Spinal cord (tissue), 10 donors: ENCODE results near the gene FCF1. TPM values are rescaled to one million over a fixed set of nuclear protein-coding genes. Genes with fewer than 3 reads are reported as not detected.
"Not testable (repeated sequence)": the region's sequence is repeated elsewhere in the genome, so short reads cannot be mapped to it uniquely, and the experiment has no call there.

Experiments
- DNase-seq, 6 donors: peaks; one replicate each; pipeline versions ENCODE4 v3.0.0 to v3.0.0-alpha.2; 2013 to 2015; ENCODE audit warnings: low spot score in 6 of 6, low read depth in 4 of 6
- H3K27ac ChIP-seq: one replicate; pipeline ENCODE4 v1.5.1; 2013; ENCODE audit warnings: low read depth, low read length, control low read depth
- H3K27me3 ChIP-seq: one replicate; pipeline ENCODE4 v1.6.1; 2013; ENCODE audit warnings: low read length; ENCODE audit not compliant: control insufficient read depth, insufficient read depth
- H3K36me3 ChIP-seq: one replicate; pipeline ENCODE4 v1.6.1; 2013; ENCODE audit warnings: low read length; ENCODE audit not compliant: control insufficient read depth, insufficient read depth
- H3K4me1 ChIP-seq: one replicate; pipeline ENCODE4 v1.6.1; 2013; ENCODE audit warnings: low read length; ENCODE audit not compliant: control insufficient read depth, insufficient read depth
- H3K4me3 ChIP-seq: one replicate; pipeline ENCODE4 v1.5.1; 2013; ENCODE audit warnings: low read depth, low read length, control low read depth
- H3K9me3 ChIP-seq: one replicate; pipeline ENCODE4 v1.6.1; 2013; ENCODE audit warnings: low read length; ENCODE audit not compliant: control insufficient read depth, insufficient read depth
- WGBS: methylation state at CpG from one replicate; pipeline ENCODE4 v1.1.5; 2013; ENCODE audit warnings: missing lambda C conversion rate; ENCODE audit not compliant: insufficient coverage; 5-methylcytosine and 5-hydroxymethylcytosine counted together
- polyA plus RNA-seq, 2 donors: library from polyadenylated mRNA; unstranded; fragments of 120-200 nt; gene quantifications; one replicate each; pipeline ENCODE4 v1.2.1, GENCODE V29; 2013; ENCODE audit not compliant: insufficient read length in 2 of 2
- total RNA-seq, 2 donors: library from RNA; depleted of rRNA in 1 of 2; stranded (reverse); fragments of 120-200 nt in 1 of 2; fragments of >200 nt in 1 of 2; gene quantifications; one replicate each; pipeline versions ENCODE4 v1.2.3 to v1.2.4, GENCODE V29; 2013 to 2014
- donor health status: healthy.

FCF1 gene
- total and polyA plus RNA-seq, 4 donors = 23.3 to 42.3 (median 35.1) TPM

DNA sequence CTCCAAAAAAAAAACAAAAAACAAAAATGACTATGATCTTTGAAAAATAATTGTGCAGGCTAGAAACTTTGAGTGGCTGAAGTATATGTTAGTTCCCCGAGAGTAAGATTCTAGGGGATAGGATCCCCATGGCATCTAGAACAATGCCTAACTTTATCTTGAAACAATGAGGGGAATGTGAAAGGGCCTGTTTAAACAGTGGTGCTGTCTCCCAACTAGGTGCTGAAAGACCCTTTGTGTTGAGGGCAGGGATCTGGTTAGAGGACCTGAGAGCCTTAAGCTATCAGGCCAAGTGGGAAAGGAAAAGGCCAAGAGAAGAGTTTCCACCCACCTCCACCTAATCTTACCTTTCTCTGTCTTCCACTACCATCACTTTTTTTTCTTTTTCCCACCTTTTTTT is 43.4 kb downstream of the FCF1 start:
- Histone ChIP-seq H3K4me3 (no peak overlapping the region), H3K27me3 (peaks cover 3% of the 10 kb centered on the region), H3K27ac (no peak overlapping the region), H3K4me1 (no peaks in the 10 kb centered on the region), H3K36me3 (no peaks in the 10 kb centered on the region), H3K9me3 (peaks cover 5% of the 10 kb centered on the region)
- DNase-seq = no peak
- WGBS = 80% methylated on average over 1 of the region's 1 CpG

DNA sequence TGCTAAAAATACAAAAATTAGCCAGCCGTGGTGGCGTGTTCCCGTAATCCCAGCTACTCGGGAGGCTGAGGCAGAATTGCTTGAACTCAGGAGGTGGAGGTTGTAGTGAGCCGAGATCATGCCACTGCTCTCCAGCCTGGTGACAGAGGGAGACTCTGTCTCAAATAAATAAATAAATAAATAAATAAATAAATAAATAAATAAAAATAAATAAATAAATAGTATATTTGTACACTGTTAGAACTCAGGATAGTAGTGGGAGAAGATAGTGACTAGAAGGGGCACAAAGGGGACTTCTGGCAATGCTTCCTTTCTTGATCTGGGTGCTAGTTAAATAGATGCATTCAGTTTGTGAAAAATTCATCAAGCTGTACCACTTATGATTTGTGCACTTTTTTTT is 45.6 kb downstream of the FCF1 start:
- no CpG with 5 or more reads among the region's 5 CpGs for WGBS
- DNase-seq, H3K27me3 ChIP-seq, H3K9me3 ChIP-seq, H3K36me3 ChIP-seq, H3K4me3 ChIP-seq, H3K4me1 ChIP-seq, H3K27ac ChIP-seq: not testable (repeated sequence)

- peak; percentile 90 to 99 (median 94) for DNase-seq
- Histone ChIP-seq H3K27ac (peak within 1 kb of the TSS; percentile 92), H3K4me3 (peak within 1 kb of the TSS; percentile 90), H3K27me3 (peaks cover 3% of the 10 kb centered on the region), H3K36me3 (no peaks in the 10 kb centered on the region), H3K9me3 (no peaks in the 10 kb centered on the region), H3K4me1 (no peaks in the 10 kb centered on the region)
- under 1% methylated on average over 75 of the region's 76 CpGs for WGBS
These were observed 50.2 kb downstream of the FCF1 start, which contains the start of gene YLPM1 for GRCh38 chr14:74762917-74763802. YLPM1 (plus strand) TSS chr14:74763316; CDS start chr14:74763490, 174 bp downstream.

GRCh38 chr14:74763803-74764531 is 51.0 kb downstream of the FCF1 start:
- 0% methylated on average over 16 of the region's 19 CpGs for WGBS
- peak in 2 of 6 donors; percentile 19 to 27 for DNase-seq
- Histone ChIP-seq H3K9me3 (no peaks in the 10 kb centered on the region), H3K36me3 (no peaks in the 10 kb centered on the region), H3K27ac (peak overlapping the region; percentile 92), H3K4me3 (peak overlapping the region; percentile 90), H3K4me1 (no peaks in the 10 kb centered on the region), H3K27me3 (no peaks in the 10 kb centered on the region)

- Histone ChIP-seq H3K27ac (no peak overlapping the region), H3K4me1 (no peaks in the 10 kb centered on the region), H3K4me3 (peak overlapping the region; percentile 90), H3K9me3 (no peaks in the 10 kb centered on the region), H3K27me3 (no peaks in the 10 kb centered on the region), H3K36me3 (no peaks in the 10 kb centered on the region)
- peak in 1 of 6 donors; percentile 7 for DNase-seq
These were observed 52.8 kb downstream of the FCF1 start for GRCh38 chr14:74765721-74766120.

DNA sequence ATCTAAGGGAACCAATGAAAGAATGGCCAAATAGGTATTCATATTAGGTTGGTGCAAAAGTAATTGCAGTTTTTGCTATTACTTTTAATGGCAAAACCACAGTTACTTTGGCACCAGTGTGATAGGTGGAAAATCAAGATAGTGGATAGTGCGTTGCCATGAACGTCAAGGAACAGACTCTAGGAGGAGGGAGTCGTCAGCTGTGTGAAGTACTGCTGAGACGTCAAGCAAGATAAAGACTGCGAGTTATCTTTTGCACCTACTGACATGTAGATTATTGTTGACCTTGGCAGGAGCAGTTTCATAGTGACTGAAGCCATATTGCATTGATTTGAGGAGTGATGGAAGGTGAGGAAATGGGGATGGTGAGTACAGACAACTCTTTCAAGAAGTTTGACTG is 58.5 kb downstream of the FCF1 start:
- DNase-seq = no peak
- WGBS = 86% methylated on average over 5 of the region's 5 CpGs
- Histone ChIP-seq H3K27ac (no peak overlapping the region), H3K36me3 (peaks cover 8% of the 10 kb centered on the region), H3K4me3 (no peak overlapping the region), H3K27me3 (no peaks in the 10 kb centered on the region), H3K9me3 (no peaks in the 10 kb centered on the region), H3K4me1 (no peaks in the 10 kb centered on the region)

- no peak for DNase-seq
- no peaks in the 10 kb centered on the region for H3K27me3 ChIP-seq
- H3K9me3 ChIP-seq = no peaks in the 10 kb centered on the region
- no peak overlapping the region for H3K27ac ChIP-seq
- no peak overlapping the region for H3K4me3 ChIP-seq
- no peaks in the 10 kb centered on the region for H3K4me1 ChIP-seq
- H3K36me3 ChIP-seq = peaks cover 38% of the 10 kb centered on the region
These were observed 71.7 kb downstream of the FCF1 start for GRCh38 chr14:74784634-74785033.

- WGBS = no CpG with 5 or more reads among the region's 1 CpG
These were observed 72.2 kb downstream of the FCF1 start for GRCh38 chr14:74785056-74785613.

DNA sequence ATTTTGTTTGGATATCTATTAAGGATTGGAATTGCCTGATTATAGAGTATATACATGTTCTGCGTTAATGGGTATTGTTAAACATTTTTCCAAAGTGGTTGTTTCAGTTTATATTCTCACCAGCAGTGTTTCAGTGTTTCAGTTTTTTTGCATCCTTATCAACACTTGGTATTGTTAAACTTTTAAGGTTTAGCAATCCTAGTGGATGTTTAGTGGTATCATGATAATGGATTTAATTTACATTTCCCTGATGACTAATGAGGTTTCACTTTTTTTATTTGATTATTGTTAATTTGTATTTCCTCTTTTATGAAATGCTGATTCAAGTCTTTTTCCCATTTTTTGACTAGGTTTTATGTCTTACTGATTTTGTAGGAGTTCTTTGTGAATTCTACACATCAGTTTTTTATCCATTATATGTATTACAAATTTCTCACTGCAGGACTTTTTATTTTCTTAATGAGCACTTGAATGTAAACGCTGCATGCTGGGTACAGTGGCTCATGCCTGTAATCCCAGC is 73.9 kb downstream of the FCF1 start:
- WGBS = 86% methylated on average over 1 of the region's 2 CpGs
- no peaks in the 10 kb centered on the region for H3K9me3 ChIP-seq
- H3K36me3 ChIP-seq = peaks cover 23% of the 10 kb centered on the region
- H3K27me3 ChIP-seq = no peaks in the 10 kb centered on the region
- H3K27ac ChIP-seq = no peak overlapping the region
- H3K4me3 ChIP-seq = no peak overlapping the region
- no peak for DNase-seq
- H3K4me1 ChIP-seq = no peaks in the 10 kb centered on the region

More at GRCh38 chr14:74785056-74785613, 72.2 kb downstream of the FCF1 start:
- Histone ChIP-seq H3K27ac (no peak overlapping the region), H3K36me3 (peaks cover 34% of the 10 kb centered on the region), H3K4me3 (no peak overlapping the region), H3K27me3 (no peaks in the 10 kb centered on the region), H3K4me1 (no peaks in the 10 kb centered on the region), H3K9me3 (no peaks in the 10 kb centered on the region)
- no peak for DNase-seq
